ENCODE measurements around the gene ATXN2L. TPM values are rescaled to one million over a fixed set of nuclear protein-coding genes. Genes with fewer than 3 reads are reported as not detected.

ATXN2L gene
- total and polyA plus RNA-seq, 10 of the 15 experiments (the other 5 are each of a cell fraction or from before 2014, with no cell fraction given): 3.5 to 210 (median 61.1) TPM

DNA sequence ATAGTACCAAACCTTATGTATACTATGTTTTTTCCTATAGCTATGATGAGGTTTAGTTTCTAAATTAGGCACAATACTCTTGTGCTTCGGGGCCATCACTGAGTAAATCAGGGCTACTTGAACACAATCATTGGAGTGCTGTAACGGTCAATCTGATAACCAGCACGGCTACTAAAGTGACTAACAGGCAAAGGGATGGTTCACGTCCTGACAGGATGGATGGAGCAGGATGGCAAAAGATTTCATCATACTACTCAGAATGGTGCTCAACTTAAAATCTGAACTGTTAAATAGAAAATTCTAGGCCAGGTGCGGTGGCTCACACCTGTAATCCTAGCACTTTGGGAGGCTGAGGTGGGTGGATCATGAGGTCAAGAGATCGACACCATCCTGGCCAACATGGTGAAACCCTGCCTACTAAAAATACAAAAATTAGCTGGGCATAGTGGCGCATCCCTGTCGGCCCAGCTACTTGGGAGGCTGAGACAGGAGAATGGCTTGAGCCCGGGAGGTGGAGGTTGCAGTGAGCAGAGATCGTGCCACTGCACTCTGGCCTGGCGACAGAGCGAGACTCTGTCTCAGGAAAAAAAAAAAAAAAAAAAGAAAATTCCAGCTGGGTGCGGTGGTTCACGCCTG, 16.3 kb downstream of the ATXN2L start:
- in situ Hi-C loops (cut with MboI) (no loop called here), intact Hi-C loops (cut with micrococcal nuclease; ENCODE audit: unreplicated experiment) (no loop called here)
- FAIRE-seq (no peak), DNase-seq (ENCODE audit: low read depth, low spot score) (no peak), ATAC-seq (no peak)
- peaks cover 35 to 36% of the 10 kb centered on the region in 2 experiments for H3K36me3 ChIP-seq (ENCODE audit: control insufficient read depth in 2 of 2, insufficient read depth in 2 of 2, low read length in 1 of 2)
- H3K79me2 ChIP-seq (ENCODE audit: control insufficient read depth, insufficient read depth, low read length): no peaks in the 10 kb centered on the region
- no peak overlapping the region for H2AFZ ChIP-seq (ENCODE audit: control insufficient read depth, low read depth, low read length)
- WGBS (ENCODE audit: insufficient coverage, insufficient replicate concordance, low lambda C conversion rate, missing lambda C conversion rate): 98% methylated on average over 11 of the region's 14 CpGs
- no peaks in the 10 kb centered on the region for H3K27me3 ChIP-seq (replicated peaks in 1 of 2; ENCODE audit: control insufficient read depth in 2 of 2, insufficient read depth in 2 of 2, low read length in 1 of 2)
- no peaks in the 10 kb centered on the region for H4K20me1 ChIP-seq (ENCODE audit: control insufficient read depth, insufficient read depth)
- BruUV-seq (replicated peaks): no TSS peak
- SMC1A ChIA-PET (ENCODE audit: uncharacterized antibody, unreplicated experiment): no interaction called here
- H3K27ac ChIP-seq (ENCODE audit: control insufficient read depth, insufficient read depth): no peak overlapping the region
- RAD21 ChIA-PET (ENCODE audit: unreplicated experiment): interaction anchor here (0.7 kb wide), 1 partner anchor 106 kb away, joined by 3 read pairs; no protein-coding TSS in a partner anchor
- H3K9ac ChIP-seq (ENCODE audit: control insufficient read depth, insufficient read depth, low read length): no peak overlapping the region
- TF ChIP-seq GATAD2B (conservative IDR thresholded peaks at IDR 0.05; ENCODE audit: low read depth) (no peak), SMAD5 (IDR thresholded peaks at IDR 0.05; ENCODE audit: low read depth) (no peak), HDGF (IDR thresholded peaks at IDR 0.05) (no peak), NR2F1 (conservative IDR thresholded peaks at IDR 0.05) (no peak), EZH2 (IDR thresholded peaks at IDR 0.05; ENCODE audit: borderline replicate concordance, control insufficient read depth, low read depth, low read length) (no peak), POLR2A (IDR thresholded peaks at IDR 0.05; ENCODE audit: low read depth, low read length) (peak; percentile 2; the same call in 1 of the 2 replicates), SUZ12 (IDR thresholded peaks at IDR 0.05; ENCODE audit: unreplicated experiment) (no peak), SREBF1 (IDR thresholded peaks at IDR 0.05; ENCODE audit: low read length) (no peak), DPF2 (IDR thresholded peaks at IDR 0.05) (no peak), FOXM1 (IDR thresholded peaks at IDR 0.05; ENCODE audit: low read depth, low read length) (no peak), ZNF622 (IDR thresholded peaks at IDR 0.05) (no peak), SMC3 (IDR thresholded peaks at IDR 0.05; ENCODE audit: borderline replicate concordance, low read length) (no peak), MTA3 (IDR thresholded peaks at IDR 0.05; ENCODE audit: borderline replicate concordance, low read length) (0 out of 2 replicates have a peak, but pooled peaks have one; percentile 32)
- TF ChIP-seq, protein P1, sequence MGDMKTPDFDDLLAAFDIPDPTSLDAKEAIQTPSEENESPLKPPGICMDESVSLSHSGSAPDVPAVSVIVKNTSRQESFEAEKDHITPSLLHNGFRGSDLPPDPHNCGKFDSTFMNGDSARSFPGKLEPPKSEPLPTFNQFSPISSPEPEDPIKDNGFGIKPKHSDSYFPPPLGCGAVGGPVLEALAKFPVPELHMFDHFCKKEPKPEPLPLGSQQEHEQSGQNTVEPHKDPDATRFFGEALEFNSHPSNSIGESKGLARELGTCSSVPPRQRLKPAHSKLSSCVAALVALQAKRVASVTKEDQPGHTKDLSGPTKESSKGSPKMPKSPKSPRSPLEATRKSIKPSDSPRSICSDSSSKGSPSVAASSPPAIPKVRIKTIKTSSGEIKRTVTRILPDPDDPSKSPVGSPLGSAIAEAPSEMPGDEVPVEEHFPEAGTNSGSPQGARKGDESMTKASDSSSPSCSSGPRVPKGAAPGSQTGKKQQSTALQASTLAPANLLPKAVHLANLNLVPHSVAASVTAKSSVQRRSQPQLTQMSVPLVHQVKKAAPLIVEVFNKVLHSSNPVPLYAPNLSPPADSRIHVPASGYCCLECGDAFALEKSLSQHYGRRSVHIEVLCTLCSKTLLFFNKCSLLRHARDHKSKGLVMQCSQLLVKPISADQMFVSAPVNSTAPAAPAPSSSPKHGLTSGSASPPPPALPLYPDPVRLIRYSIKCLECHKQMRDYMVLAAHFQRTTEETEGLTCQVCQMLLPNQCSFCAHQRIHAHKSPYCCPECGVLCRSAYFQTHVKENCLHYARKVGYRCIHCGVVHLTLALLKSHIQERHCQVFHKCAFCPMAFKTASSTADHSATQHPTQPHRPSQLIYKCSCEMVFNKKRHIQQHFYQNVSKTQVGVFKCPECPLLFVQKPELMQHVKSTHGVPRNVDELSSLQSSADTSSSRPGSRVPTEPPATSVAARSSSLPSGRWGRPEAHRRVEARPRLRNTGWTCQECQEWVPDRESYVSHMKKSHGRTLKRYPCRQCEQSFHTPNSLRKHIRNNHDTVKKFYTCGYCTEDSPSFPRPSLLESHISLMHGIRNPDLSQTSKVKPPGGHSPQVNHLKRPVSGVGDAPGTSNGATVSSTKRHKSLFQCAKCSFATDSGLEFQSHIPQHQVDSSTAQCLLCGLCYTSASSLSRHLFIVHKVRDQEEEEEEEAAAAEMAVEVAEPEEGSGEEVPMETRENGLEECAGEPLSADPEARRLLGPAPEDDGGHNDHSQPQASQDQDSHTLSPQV (IDR thresholded peaks at IDR 0.05): no peak
- TF ChIP-seq, protein P2, sequence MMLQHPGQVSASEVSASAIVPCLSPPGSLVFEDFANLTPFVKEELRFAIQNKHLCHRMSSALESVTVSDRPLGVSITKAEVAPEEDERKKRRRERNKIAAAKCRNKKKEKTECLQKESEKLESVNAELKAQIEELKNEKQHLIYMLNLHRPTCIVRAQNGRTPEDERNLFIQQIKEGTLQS (IDR thresholded peaks at IDR 0.05; ENCODE audit: borderline replicate concordance, extremely low read depth, low read depth, low read length): no peak
- H3K9me3 ChIP-seq (replicated peaks; ENCODE audit: control insufficient read depth, insufficient read depth, low read length): no peaks in the 10 kb centered on the region
- H3K4me2 ChIP-seq (ENCODE audit: control insufficient read depth, insufficient read depth): no peak overlapping the region
- H3K4me3 ChIP-seq: no peak overlapping the region
- POLR2A ChIA-PET: no interaction called here
- no peaks in the 10 kb centered on the region for H3K4me1 ChIP-seq (ENCODE audit: control insufficient read depth, insufficient read depth, low read length)
- CTCF ChIA-PET: interaction anchor here (0.9 to 2.3 kb wide), 2 partner anchors 8 to 106 kb away, joined by 3 to 8 read pairs; no protein-coding TSS in a partner anchor

Measured in GM12878 (cell line).